ENCODE results near the gene ELMO3.

GRCh38 chr16:67184453-67184994 is 14.4 kb upstream of the ELMO3 start:
- TF ChIP-seq CTCF (IDR thresholded peaks at IDR 0.05 in 4 of 5, conservative IDR thresholded peaks at IDR 0.05 in 1 of 5) (no peak), POLR2A (IDR thresholded peaks at IDR 0.05) (no peak)
